GM21619 (cell line): Measurements from ENCODE around the gene ARHGEF1.

Experiments
- ATAC-seq: cut with Tn5 transposase; IDR thresholded peaks from one replicate; pipeline ENCODE4 v1.9.1; 2021; ENCODE audit not compliant: unreplicated experiment

ARHGEF1 gene

GRCh38 chr19:41882568-41883462, at the start of gene ARHGEF1:
Gene ARHGEF1 (plus strand): TSS chr19:41883184. CDS start chr19:41888083, 4,899 bp downstream.
- ATAC-seq: no peak

GRCh38 chr19:41837981-41838708, 44.8 kb upstream of the ARHGEF1 start:
- ATAC-seq: no peak

GRCh38 chr19:41839211-41839610, 43.8 kb upstream of the ARHGEF1 start:
- no peak for ATAC-seq

GRCh38 chr19:41843371-41843770, 39.6 kb upstream of the ARHGEF1 start:
- ATAC-seq: no peak

GRCh38 chr19:41844601-41845000, 38.4 kb upstream of the ARHGEF1 start, which contains the start of gene LYPD4:
Gene LYPD4 (minus strand): TSS chr19:41844683. CDS start chr19:41839285, 5,398 bp downstream.
- no peak for ATAC-seq

GRCh38 chr19:41845001-41845050, 38.2 kb upstream of the ARHGEF1 start, which contains the start of gene DMRTC2:
Gene DMRTC2 (plus strand): TSS chr19:41845042. CDS start chr19:41847429, 2,387 bp downstream.
- no peak for ATAC-seq

GRCh38 chr19:41845051-41845590, 37.9 kb upstream of the ARHGEF1 start:
- ATAC-seq: no peak

GRCh38 chr19:41847351-41848105, 35.5 kb upstream of the ARHGEF1 start:
- no peak for ATAC-seq

- ATAC-seq: no peak
Observed at GRCh38 chr19:41848666-41849065, 34.3 kb upstream of the ARHGEF1 start.

- ATAC-seq: no peak
Observed at GRCh38 chr19:41849067-41849466, 33.9 kb upstream of the ARHGEF1 start.

GRCh38 chr19:41850381-41850780, 32.6 kb upstream of the ARHGEF1 start:
- ATAC-seq: no peak

- no peak for ATAC-seq
Observed at GRCh38 chr19:41851456-41851855, 31.5 kb upstream of the ARHGEF1 start.

GRCh38 chr19:41853344-41853743, 29.6 kb upstream of the ARHGEF1 start:
- ATAC-seq: no peak

- no peak for ATAC-seq
Observed at GRCh38 chr19:41853768-41854167, 29.2 kb upstream of the ARHGEF1 start.

- ATAC-seq: no peak
Observed at GRCh38 chr19:41859213-41859617, 23.8 kb upstream of the ARHGEF1 start.

- peak; percentile 74 for ATAC-seq
Observed at GRCh38 chr19:41859618-41860418, 23.2 kb upstream of the ARHGEF1 start, which contains the start of gene RPS19. Gene RPS19 (plus strand): TSS chr19:41860255. CDS start chr19:41860775, 520 bp downstream.

- peak; percentile 1 for ATAC-seq
Observed at GRCh38 chr19:41860419-41861115, 22.4 kb upstream of the ARHGEF1 start.

- no peak for ATAC-seq
Observed at GRCh38 chr19:41861116-41861768, 21.7 kb upstream of the ARHGEF1 start.

- no peak for ATAC-seq
Observed at GRCh38 chr19:41861846-41862245, 21.1 kb upstream of the ARHGEF1 start.
